IPS-20b (cell line): ENCODE data around the gene CHURC1.

Experiments
- H3K27ac ChIP-seq: one replicate; pipeline ENCODE4 v1.5.1; 2013; ENCODE audit warnings: low read length
- H3K27me3 ChIP-seq: 2 replicates; pipeline ENCODE4 v1.6.1; 2013; ENCODE audit warnings: mild to moderate bottlenecking, low read length, inconsistent platforms; ENCODE audit not compliant: insufficient read depth
- H3K36me3 ChIP-seq: 2 replicates; pipeline ENCODE4 v1.6.1; 2013; ENCODE audit warnings: low read depth, mild to moderate bottlenecking, inconsistent platforms, low read length, moderate library complexity; ENCODE audit not compliant: insufficient read depth
- H3K4me1 ChIP-seq: 2 replicates; pipeline ENCODE4 v1.6.1; 2013; ENCODE audit warnings: mild to moderate bottlenecking, control low read depth, inconsistent platforms, low read length, moderate library complexity; ENCODE audit not compliant: insufficient read depth
- H3K4me3 ChIP-seq: 2 replicates; pipeline ENCODE4 v1.5.1; 2013; ENCODE audit warnings: mild to moderate bottlenecking, low read length, inconsistent platforms
- H3K9ac ChIP-seq: 2 replicates; pipeline ENCODE4 v1.6.1; 2013; ENCODE audit warnings: low read depth, mild to moderate bottlenecking, inconsistent platforms, low read length, moderate library complexity
- H3K9me3 ChIP-seq: 2 replicates; pipeline ENCODE4 v1.6.1; 2013; ENCODE audit warnings: mild to moderate bottlenecking, low read depth, low read length, inconsistent platforms; ENCODE audit not compliant: insufficient read depth

Gene CHURC1

GRCh38 chr14:64878837-64879634 is 35.2 kb upstream of the CHURC1 start:
- H3K9ac ChIP-seq: no peak overlapping the region
- H3K27me3 ChIP-seq: peaks cover 84% of the 10 kb centered on the region
- no peaks in the 10 kb centered on the region for H3K9me3 ChIP-seq
- H3K4me1 ChIP-seq: peaks cover 5% of the 10 kb centered on the region; the same call in 1 of the 2 replicates
- no peak overlapping the region for H3K27ac ChIP-seq
- no peaks in the 10 kb centered on the region for H3K36me3 ChIP-seq
- peak overlapping the region; percentile 72 for H3K4me3 ChIP-seq

GRCh38 chr14:64879635-64880220 is 34.5 kb upstream of the CHURC1 start, which contains the start of gene SPTB:
TSS of gene SPTB (minus strand) at chr14:64879907. CDS start at chr14:64823094, 56,813 bp downstream.
- Histone ChIP-seq H3K27ac (no peak within 1 kb of the TSS), H3K36me3 (no peaks in the 10 kb centered on the region), H3K27me3 (peaks cover 85% of the 10 kb centered on the region), H3K9me3 (no peaks in the 10 kb centered on the region), H3K4me1 (peaks cover 5% of the 10 kb centered on the region; the same call in 1 of the 2 replicates), H3K9ac (peak within 1 kb of the TSS; percentile 60; the same call in 1 of the 2 replicates), H3K4me3 (peak within 1 kb of the TSS; percentile 72)

DNA sequence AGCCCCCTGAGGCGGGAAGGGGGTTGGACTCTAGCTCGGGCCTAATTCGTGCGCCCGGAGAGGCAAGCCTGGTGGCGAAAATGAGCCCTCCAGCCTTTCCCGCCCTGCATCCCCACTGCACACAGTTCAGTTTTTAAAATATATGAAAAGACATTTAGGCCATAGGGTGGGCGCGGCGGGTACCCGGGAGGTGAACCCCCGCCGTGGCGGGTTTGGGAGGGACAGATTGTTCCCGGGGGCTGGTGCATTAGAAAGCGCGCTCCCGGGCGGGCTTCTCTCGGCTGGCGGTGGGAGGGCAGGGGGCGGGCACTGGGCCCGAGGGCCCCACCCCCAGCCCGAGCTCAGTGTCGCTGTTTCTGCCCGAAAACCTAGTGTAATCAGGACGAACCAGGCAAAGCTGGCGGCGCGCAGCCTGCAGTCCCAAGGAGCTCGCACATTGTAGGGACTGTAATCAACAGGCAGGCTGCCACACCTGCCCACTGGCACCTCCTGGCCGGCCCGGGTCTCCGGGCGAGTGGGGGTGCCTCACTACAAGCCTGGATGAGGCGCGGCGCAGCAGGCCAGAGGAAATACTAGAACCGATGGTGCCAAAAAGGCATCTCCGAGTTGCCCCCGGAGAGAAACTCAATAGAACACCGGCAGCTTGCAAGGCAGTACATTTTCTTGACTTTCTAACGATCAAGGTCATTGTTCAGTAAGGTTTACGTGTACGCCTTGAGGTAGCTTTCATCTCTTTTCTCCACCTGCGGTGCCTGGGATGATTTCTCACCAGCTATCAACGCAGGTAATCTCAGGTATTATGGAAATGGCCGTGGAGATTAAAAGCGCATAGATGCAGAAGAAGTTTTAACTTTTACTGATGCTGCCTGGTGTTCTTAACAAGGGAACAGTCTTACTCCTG is 33.8 kb upstream of the CHURC1 start:
- H3K36me3 ChIP-seq: no peaks in the 10 kb centered on the region
- H3K27ac ChIP-seq: no peak overlapping the region
- H3K4me1 ChIP-seq: peaks cover 5% of the 10 kb centered on the region; the same call in 1 of the 2 replicates
- H3K27me3 ChIP-seq: peaks cover 78% of the 10 kb centered on the region
- H3K9me3 ChIP-seq: no peaks in the 10 kb centered on the region
- H3K9ac ChIP-seq: peak overlapping the region; percentile 60; the same call in 1 of the 2 replicates
- H3K4me3 ChIP-seq: peak overlapping the region; percentile 72

DNA sequence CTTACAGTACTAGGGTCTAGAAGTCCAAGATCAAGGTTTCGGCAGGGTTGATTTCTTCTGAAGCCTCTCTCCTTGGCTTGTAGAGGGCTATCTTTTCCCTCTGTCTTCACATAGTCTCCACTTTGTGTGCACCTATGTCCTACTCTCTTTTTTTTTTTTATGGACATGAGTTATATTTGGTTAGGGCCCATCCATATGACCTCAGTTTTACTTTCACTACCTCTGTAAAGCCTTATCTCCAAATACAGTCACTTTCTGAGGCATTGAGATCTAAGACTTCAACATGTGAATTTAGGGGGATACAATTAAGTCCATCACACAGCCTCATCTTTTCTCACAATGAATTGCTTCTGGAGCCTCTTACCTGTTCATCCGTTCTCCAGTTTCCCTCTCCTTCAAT is 28.7 kb upstream of the CHURC1 start:
- Histone ChIP-seq H3K27me3 (peaks cover 37% of the 10 kb centered on the region), H3K9me3 (no peaks in the 10 kb centered on the region), H3K4me3 (no peak overlapping the region), H3K36me3 (no peaks in the 10 kb centered on the region), H3K27ac (no peak overlapping the region), H3K9ac (no peak overlapping the region), H3K4me1 (no peaks in the 10 kb centered on the region)

DNA sequence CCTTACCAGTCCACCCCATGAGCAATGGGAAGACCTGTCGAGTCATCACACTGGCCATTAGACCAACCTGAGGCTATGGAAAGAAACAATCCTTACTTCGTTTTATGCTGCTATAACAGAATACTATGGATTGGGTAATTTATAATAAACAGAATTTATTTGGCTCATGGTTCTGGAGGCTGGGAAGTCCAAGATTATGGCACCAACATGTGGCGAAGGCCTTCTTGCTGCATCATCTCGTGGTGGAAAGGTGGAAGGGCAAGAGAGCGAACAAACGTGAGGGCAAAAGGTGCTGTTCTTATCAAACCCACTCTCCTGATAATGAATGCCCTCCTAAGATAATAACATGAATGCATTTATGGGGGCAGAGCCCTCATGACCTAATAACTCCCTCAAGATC is 24.9 kb upstream of the CHURC1 start:
- Histone ChIP-seq H3K27me3 (no peaks in the 10 kb centered on the region), H3K9ac (no peak overlapping the region), H3K4me1 (no peaks in the 10 kb centered on the region), H3K4me3 (no peak overlapping the region), H3K9me3 (no peaks in the 10 kb centered on the region), H3K27ac (no peak overlapping the region), H3K36me3 (no peaks in the 10 kb centered on the region)

DNA sequence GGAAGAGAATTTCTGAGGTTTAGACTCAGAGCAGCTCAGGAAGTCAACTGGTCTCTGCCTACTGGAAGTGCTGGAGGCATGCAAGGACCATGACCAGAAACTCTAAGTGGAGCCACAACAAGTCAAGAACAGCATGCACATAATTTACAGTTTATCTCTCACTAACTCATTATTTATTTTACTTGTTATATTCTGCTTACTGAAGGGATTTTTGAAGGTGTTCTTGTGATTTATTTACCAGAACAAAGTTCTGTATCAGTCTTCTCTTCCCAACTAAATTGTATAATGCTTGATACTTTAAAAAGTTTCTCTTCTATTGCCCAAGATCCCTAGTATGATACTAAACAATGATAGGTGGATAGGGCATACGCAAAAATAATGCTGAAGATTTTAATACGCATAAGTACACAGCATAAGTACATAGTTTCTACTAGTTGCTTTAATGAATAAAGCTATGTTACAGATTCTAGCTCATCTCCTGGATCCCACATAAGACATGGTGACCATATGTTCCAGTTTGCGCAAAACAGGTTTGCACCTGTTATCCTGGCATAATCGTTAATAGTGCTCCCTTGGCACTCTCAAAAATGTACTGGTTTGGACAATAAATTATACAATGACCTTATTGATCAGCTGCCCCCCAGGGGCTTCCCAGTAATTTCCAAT is 22.9 kb upstream of the CHURC1 start:
- H3K36me3 ChIP-seq: no peaks in the 10 kb centered on the region
- no peak overlapping the region for H3K4me3 ChIP-seq
- no peaks in the 10 kb centered on the region for H3K27me3 ChIP-seq
- H3K4me1 ChIP-seq: no peaks in the 10 kb centered on the region
- H3K9ac ChIP-seq: no peak overlapping the region
- no peak overlapping the region for H3K27ac ChIP-seq
- no peaks in the 10 kb centered on the region for H3K9me3 ChIP-seq

GRCh38 chr14:64891839-64892375 is 22.3 kb upstream of the CHURC1 start:
- no peak overlapping the region for H3K27ac ChIP-seq
- H3K9ac ChIP-seq: no peak overlapping the region
- H3K4me3 ChIP-seq: no peak overlapping the region
- no peaks in the 10 kb centered on the region for H3K4me1 ChIP-seq
- H3K9me3 ChIP-seq: no peaks in the 10 kb centered on the region
- no peaks in the 10 kb centered on the region for H3K27me3 ChIP-seq
- no peaks in the 10 kb centered on the region for H3K36me3 ChIP-seq

- Histone ChIP-seq H3K27ac (no peak overlapping the region), H3K9me3 (no peaks in the 10 kb centered on the region), H3K36me3 (no peaks in the 10 kb centered on the region), H3K4me1 (no peaks in the 10 kb centered on the region), H3K27me3 (no peaks in the 10 kb centered on the region), H3K9ac (no peak overlapping the region), H3K4me3 (no peak overlapping the region)
Measured at GRCh38 chr14:64899958-64900357, 14.3 kb upstream of the CHURC1 start.

DNA sequence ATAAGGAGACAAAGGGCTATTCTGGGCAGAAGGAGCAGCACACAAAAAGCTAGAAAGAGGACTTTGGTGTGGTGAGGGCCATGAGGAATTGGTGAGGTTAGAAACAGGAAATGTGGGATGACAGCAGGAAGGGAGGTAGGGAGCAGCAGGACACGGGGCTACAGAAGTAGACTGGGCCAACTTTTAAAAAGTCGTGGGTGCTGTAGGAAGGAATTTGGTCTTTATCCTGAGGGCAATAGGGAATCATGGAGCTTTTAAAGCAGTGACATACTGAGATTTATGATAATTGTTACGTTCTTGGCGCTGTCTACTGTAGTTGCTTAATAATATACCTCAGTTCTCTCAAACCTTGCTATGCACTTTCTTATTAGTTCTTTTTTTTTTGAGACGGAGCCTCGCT is 8.2 kb upstream of the CHURC1 start:
- H3K27me3 ChIP-seq: no peaks in the 10 kb centered on the region
- H3K4me1 ChIP-seq: no peaks in the 10 kb centered on the region
- H3K36me3 ChIP-seq: no peaks in the 10 kb centered on the region
- H3K9ac ChIP-seq: no peak overlapping the region
- H3K4me3 ChIP-seq: no peak overlapping the region
- no peak overlapping the region for H3K27ac ChIP-seq
- H3K9me3 ChIP-seq: no peaks in the 10 kb centered on the region

GRCh38 chr14:64910847-64911495 is 3.3 kb upstream of the CHURC1 start:
- no peaks in the 10 kb centered on the region for H3K36me3 ChIP-seq
- H3K4me1 ChIP-seq: 0 out of 2 replicates have a peak, but pooled peaks cover 6% of the 10 kb centered on the region
- H3K4me3 ChIP-seq: no peak overlapping the region
- no peaks in the 10 kb centered on the region for H3K27me3 ChIP-seq
- no peak overlapping the region for H3K27ac ChIP-seq
- no peak overlapping the region for H3K9ac ChIP-seq
- H3K9me3 ChIP-seq: no peaks in the 10 kb centered on the region
